ENCODE results near the gene CD84. TPM values are rescaled to one million over a fixed set of nuclear protein-coding genes. Genes with fewer than 3 reads are reported as not detected.
"Not testable (repeated sequence)": the region's sequence is repeated elsewhere in the genome, so short reads cannot be mapped to it uniquely, and the experiment has no call there.

CD84 gene
- total RNA-seq, 1 donor, result not detected

DNA sequence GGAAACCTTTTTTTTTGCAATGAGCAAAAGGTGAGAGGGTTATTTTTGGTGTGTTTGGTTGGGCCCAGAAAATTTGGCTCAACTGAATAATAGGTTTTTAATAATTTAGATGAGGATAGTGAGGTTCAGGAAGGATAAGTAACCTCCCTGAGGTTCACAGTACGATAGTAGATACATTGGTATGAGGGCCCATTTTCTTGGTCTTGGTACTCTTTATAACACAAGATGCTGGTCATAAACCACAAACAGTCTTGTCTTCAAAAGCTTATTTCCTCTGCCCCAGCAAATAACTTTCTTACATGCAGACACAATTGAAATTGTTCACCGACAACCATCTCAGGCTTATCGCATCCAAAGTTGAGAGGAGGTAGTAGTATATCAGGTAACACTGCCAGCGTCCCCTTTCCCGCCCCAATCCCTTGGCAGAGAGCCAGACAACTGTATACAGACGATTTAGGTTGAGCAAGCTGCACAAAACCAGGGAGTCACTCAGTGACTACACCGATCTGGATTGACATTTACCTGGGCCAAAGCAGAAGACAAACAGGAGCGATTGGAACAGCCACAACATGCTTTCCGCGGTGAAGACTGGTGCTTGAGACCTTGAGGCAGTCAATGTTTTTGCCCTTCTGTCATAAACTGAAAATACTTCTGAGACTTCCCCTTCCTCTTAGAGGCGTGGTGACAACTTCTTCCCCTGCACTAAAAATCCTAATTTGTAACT, 56.5 kb downstream of the CD84 start, which contains the start of gene SLAMF6:
SLAMF6 (minus strand) TSS at position 634 of the 724 bp plus-strand sequence; CDS start at position 571, 63 bp downstream.
- DNase-seq (ENCODE audit: low read depth), result no peak
- TF ChIP-seq, protein P1, sequence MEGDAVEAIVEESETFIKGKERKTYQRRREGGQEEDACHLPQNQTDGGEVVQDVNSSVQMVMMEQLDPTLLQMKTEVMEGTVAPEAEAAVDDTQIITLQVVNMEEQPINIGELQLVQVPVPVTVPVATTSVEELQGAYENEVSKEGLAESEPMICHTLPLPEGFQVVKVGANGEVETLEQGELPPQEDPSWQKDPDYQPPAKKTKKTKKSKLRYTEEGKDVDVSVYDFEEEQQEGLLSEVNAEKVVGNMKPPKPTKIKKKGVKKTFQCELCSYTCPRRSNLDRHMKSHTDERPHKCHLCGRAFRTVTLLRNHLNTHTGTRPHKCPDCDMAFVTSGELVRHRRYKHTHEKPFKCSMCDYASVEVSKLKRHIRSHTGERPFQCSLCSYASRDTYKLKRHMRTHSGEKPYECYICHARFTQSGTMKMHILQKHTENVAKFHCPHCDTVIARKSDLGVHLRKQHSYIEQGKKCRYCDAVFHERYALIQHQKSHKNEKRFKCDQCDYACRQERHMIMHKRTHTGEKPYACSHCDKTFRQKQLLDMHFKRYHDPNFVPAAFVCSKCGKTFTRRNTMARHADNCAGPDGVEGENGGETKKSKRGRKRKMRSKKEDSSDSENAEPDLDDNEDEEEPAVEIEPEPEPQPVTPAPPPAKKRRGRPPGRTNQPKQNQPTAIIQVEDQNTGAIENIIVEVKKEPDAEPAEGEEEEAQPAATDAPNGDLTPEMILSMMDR (IDR thresholded peaks at IDR 0.05; ENCODE audit: insufficient read depth, low read length), result no peak
- H3K4me3 ChIP-seq (ENCODE audit: low read depth, low read length), result no peak within 1 kb of the TSS

DNA sequence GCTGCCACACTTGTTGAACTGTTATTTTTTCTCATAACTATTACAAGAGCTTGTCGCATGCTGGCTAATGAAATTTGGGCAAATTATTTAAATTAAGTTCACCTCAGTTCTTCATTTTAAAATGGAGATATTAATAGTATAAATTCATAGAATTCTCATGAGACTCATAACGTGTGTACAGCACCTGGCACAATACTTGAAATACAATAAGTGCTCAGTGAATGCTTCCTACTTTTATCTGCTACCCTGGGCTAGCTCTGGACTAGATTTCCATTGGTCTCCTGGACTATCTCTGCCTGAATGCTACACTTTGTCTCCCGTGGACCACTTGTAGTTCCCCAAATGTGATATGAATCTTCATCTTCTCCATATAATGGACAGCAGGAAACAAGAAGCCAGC, 57.2 kb downstream of the CD84 start:
- no peak for DNase-seq (ENCODE audit: low read depth)
- TF ChIP-seq, protein P1 (IDR thresholded peaks at IDR 0.05; ENCODE audit: insufficient read depth, low read length), result no peak
- no peak overlapping the region for H3K4me3 ChIP-seq (ENCODE audit: low read depth, low read length)

DNA sequence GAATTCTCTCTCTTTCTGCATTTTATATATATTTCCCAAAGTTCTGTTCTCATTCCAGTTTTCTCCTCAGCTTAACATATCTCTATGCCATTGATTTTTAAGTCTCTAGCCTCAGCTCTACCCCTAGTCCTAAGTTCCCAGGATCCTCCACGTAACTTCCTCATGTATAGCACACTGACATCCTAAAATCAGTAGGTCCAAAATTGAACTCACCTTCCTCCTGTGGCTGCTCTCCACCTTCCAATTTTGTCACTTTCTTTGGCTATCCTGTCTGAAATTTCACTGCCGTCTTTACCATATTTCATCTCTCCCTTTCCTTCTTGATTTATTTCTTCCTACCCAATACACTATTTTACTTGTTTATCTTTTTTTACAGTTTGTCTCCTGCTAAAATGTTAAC, 57.7 kb downstream of the CD84 start:
- no peak for DNase-seq (ENCODE audit: low read depth)
- TF ChIP-seq, protein P1 (IDR thresholded peaks at IDR 0.05; ENCODE audit: insufficient read depth, low read length), result no peak
- H3K4me3 ChIP-seq (ENCODE audit: low read depth, low read length), result no peak overlapping the region

DNA sequence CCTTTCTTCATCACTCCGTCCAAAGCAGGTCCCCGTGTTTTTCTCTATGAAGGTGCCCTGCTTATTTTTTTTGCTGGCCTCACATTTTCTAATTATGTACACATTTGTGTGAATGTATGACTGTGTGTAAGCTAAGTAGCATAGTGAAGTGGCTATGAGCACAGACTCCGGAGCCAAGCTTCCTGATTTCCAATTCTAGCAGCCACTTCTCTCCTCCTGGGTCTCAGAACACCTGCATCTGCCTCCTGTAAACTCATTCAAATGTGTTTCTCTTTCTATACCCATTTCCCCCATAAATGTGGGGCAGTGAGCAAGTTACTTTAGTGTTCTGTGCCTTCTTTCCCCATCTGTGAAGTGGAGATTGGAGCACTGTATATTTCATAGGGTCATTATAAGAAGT, 58.3 kb downstream of the CD84 start:
- no peak for DNase-seq (ENCODE audit: low read depth)
- TF ChIP-seq, protein P1 (IDR thresholded peaks at IDR 0.05; ENCODE audit: insufficient read depth, low read length), result no peak

DNA sequence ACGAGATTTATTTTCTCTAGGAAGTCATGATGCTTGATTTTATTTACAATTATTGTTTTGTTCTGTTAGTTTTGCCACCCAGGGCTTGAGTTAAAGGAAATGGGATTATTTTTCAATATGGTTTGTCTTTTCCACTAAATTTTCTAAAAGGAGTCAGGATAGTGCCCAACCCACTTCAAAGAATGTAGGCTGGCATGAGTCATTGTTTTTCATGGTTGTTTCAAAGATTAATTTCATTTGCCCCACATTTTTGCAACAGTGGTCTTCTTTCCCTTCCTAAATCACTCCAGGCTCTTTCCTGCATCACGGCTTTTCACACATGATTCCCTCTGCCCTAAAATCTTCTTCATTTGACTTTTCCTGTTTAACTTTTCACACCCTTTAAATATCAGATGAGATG, 58.7 kb downstream of the CD84 start:
- TF ChIP-seq, protein P1 (IDR thresholded peaks at IDR 0.05; ENCODE audit: insufficient read depth, low read length), result no peak
- no peak for DNase-seq (ENCODE audit: low read depth)
- no peak overlapping the region for H3K4me3 ChIP-seq (ENCODE audit: low read depth, low read length)

More for the DNA sequence above, 58.3 kb downstream of the CD84 start:
- no peak overlapping the region for H3K4me3 ChIP-seq (ENCODE audit: low read depth, low read length)

DNA sequence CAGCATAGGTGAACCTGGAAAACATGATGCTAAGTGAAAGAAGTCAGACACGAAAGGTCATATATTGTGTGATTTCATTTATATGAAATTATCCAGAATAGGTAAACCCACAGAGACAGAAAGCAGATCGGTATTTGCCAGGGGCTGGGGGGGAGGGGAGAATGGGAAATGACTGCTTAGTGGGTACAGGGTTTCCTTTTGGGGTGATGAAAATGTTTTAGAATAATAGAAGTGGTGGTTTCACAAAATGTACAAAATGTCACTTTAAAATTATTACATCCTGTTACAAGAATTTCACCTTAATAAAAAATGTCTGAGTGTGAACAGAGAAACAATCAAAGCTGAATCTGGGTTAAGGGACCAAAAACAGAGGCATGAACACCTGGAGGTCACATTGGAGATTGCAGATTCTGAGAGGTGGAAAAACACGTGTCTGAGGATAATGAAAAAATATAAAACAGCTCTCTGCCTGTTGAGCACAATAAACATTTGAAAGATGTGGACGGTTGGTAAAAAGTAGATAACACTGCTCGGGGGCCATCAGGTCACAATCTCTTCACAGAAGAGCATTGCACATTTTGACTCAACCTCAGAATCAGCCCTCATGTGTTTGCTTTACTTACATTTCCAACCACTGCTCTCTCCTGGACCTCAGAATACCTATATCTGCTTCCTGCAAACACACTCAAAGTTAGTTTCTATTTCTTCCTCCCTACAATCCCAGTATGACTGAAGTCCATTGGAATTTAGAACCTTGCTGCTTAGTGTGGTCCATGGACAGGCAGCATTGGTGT, 59.5 kb downstream of the CD84 start:
- TF ChIP-seq, protein P1 (IDR thresholded peaks at IDR 0.05; ENCODE audit: insufficient read depth, low read length), result no peak
- H3K4me3 ChIP-seq (ENCODE audit: low read depth, low read length), result no peak overlapping the region
- no peak for DNase-seq (ENCODE audit: low read depth)

DNA sequence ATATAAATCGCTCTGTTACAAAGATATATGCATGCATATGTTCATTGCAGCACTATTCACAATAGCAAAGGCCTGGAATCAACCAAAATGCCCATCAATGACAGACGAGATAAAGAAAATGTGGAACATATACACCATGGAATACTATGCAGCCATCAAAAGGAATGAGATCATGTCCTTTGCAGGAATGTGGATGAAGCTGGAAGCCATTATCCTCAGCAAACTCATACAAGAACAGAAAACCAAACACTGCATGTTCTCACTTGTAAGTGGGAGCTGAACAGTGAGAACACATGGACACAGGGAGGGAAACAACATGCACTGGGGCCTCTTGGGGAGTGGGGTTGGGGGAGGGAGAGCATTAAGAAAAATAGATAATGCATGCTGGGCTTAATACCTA, 61.8 kb downstream of the CD84 start:
- DNase-seq (ENCODE audit: low read depth); H3K4me3 ChIP-seq (ENCODE audit: low read depth, low read length): not testable (repeated sequence)

DNA sequence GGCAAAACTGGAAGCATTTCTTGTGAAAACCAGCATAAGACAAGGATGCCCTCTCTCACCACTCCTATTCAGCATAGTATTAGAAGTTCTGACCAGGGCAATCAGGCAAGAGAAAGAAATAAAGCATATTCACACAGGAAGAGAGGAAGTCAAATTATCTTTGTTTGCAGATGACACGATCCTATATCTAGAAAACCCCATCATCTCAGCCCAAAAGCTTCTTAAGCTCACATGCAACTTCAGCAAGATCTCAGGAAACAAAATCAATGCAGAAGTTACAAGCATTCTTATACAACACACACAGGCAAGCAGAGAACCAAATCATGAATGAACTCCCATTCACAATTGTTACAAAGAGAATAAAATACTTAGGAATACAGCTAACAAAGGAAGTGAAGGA, 63.4 kb downstream of the CD84 start:
- DNase-seq (ENCODE audit: low read depth); H3K4me3 ChIP-seq (ENCODE audit: low read depth, low read length): not testable (repeated sequence)
